Measurements from ENCODE around the gene PRKN.

GRCh38 chr6:162358625-162359024, 368.9 kb downstream of the PRKN start:
- TF ChIP-seq CTCF (IDR thresholded peaks at IDR 0.05) (no peak), POLR2AphosphoS5 (IDR thresholded peaks at IDR 0.05; ENCODE audit: low read depth, low read length) (no peak), REST (IDR thresholded peaks at IDR 0.05; ENCODE audit: insufficient read depth in 1 of 2, low read depth in 2 of 2, low read length in 1 of 2) (no peak), SIN3A (IDR thresholded peaks at IDR 0.05; ENCODE audit: borderline replicate concordance, insufficient read depth, low read depth, low read length) (no peak), TCF7L2 (IDR thresholded peaks at IDR 0.05; ENCODE audit: low read depth, low read length) (no peak)
